ENCODE data around the gene NFYB. TPM values are rescaled to one million over a fixed set of nuclear protein-coding genes. Genes with fewer than 3 reads are reported as not detected.

Gene NFYB
- total RNA-seq (2021) (28.1 and 29.0 TPM in 2 replicates), Bru-seq, nascent RNA (percentile 86 among the genes with signal in this experiment), BruChase-seq, experiment 1, labeled RNA remaining after a 2-hour chase (percentile 84 among the genes with signal in this experiment), BruChase-seq, experiment 2, labeled RNA remaining after a 6-hour chase (percentile 79 among the genes with signal in this experiment)
- long read RNA-seq, transcript NFYB-205 (8 exons, 1,727 nt), result minor isoform, 9 of 71 reads
- long read RNA-seq, transcript NFYB-201 (8 exons, 3,512 nt), result major isoform, 42 of 71 reads
- long read RNA-seq, partial matches to known transcripts, result 4 of 71 reads
- long read RNA-seq, other reads (novel, unspliced or antisense), result 16 of 71 reads

DNA sequence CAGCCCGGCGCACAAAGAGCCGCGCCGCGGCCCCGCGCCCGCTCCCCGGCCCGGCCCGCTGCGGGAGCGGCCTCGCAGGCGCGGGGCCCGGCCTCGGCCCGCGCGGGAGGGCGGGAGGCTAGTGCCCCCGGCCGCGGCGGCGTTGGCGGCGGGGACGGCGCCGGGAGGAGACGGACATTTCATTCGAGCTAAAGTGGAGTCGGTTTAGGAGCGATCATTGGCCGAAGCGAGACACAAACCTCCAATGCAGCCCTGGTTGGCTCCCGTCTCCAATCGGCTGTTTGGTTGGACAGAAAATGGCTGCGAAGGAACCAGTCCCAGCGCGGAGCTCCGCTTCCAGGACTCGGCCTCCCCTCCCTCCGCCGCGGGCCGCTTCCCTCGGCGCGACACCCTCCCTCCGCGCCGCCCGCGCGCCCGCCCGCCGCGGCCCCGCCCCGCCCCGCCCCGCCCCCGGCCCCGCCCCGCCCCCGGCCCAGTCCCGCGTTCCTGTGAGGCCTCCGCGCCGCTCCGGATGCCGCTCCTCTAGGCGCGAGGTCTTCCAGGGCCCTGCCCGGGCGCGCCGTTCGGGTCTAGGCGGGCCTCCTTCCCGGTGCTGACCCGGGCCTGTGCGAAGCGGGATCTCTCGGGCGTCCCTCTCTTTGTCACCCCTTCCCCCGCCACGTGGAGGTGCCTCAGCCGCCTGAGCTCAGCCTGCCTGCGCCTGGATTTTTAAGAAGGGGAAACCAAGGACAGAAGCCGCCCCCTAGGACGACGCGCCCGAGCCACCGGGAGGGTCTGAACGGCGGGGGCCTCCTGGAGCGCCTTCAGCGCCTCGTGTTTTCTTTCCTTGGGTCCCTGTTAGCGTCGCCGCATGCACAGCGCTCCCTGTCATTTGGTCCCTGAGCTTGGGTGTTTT is at the start of gene NFYB:
NFYB (minus strand) TSS at position 309 of the 895 bp plus-strand sequence. CDS start 2,757 bp downstream, outside the sequence.
- peaks cover 23% of the 10 kb centered on the region for H3K4me1 ChIP-seq (ENCODE audit: insufficient read depth, low read length, poor library complexity, severe bottlenecking)
- H3K36me3 ChIP-seq (ENCODE audit: insufficient read depth, low read length, poor library complexity, severe bottlenecking), result peaks cover 2% of the 10 kb centered on the region
- TSS peak; percentile 84 for BruUV-seq (replicated peaks)
- no peaks in the 10 kb centered on the region for H3K9me3 ChIP-seq (ENCODE audit: low read depth, low read length, poor library complexity, severe bottlenecking)
- H3K27ac ChIP-seq (ENCODE audit: low read depth, low read length, poor library complexity, severe bottlenecking), result peak within 1 kb of the TSS; percentile 87
- ChIA-PET CTCF (no interaction called here), POLR2A (ENCODE audit: low non-redundant PET) (interaction anchor here (0.6 to 0.9 kb wide), 3 partner anchors 169 to 208 kb away, joined by 3 to 9 read pairs (median 3); no protein-coding TSS in a partner anchor)
- intact Hi-C loops (cut with micrococcal nuclease; ENCODE audit: unreplicated experiment), result no loop called here
- TF ChIP-seq CTCF (conservative IDR thresholded peaks at IDR 0.05; ENCODE audit: low read depth, low read length), result no peak
- TF ChIP-seq EZH2 (IDR thresholded peaks at IDR 0.05; ENCODE audit: borderline replicate concordance, low read depth, low read length, poor library complexity, severe bottlenecking), result no peak
- H3K27me3 ChIP-seq (replicated peaks; ENCODE audit: insufficient read depth, low read depth, low read length, poor library complexity), result no peaks in the 10 kb centered on the region
- DNase-seq (ENCODE audit: low spot score), result peak; percentile 96
- H3K4me3 ChIP-seq (ENCODE audit: low read depth, low read length, poor library complexity, severe bottlenecking), result peak within 1 kb of the TSS; percentile 81

GRCh38 chr12:104187446-104188155 is 49.6 kb upstream of the NFYB start:
- Histone ChIP-seq H3K4me3 (ENCODE audit: low read depth, low read length, poor library complexity, severe bottlenecking) (no peak overlapping the region), H3K36me3 (ENCODE audit: insufficient read depth, low read length, poor library complexity, severe bottlenecking) (no peaks in the 10 kb centered on the region), H3K9me3 (ENCODE audit: low read depth, low read length, poor library complexity, severe bottlenecking) (no peaks in the 10 kb centered on the region), H3K27ac (ENCODE audit: low read depth, low read length, poor library complexity, severe bottlenecking) (no peak overlapping the region), H3K4me1 (ENCODE audit: insufficient read depth, low read length, poor library complexity, severe bottlenecking) (no peaks in the 10 kb centered on the region), H3K27me3 (replicated peaks; ENCODE audit: insufficient read depth, low read depth, low read length, poor library complexity) (no peaks in the 10 kb centered on the region)
- POLR2A ChIA-PET (ENCODE audit: low non-redundant PET), result no interaction called here
- intact Hi-C loops (cut with micrococcal nuclease; ENCODE audit: unreplicated experiment), result no loop called here
- TF ChIP-seq EZH2 (IDR thresholded peaks at IDR 0.05; ENCODE audit: borderline replicate concordance, low read depth, low read length, poor library complexity, severe bottlenecking), result no peak
- TF ChIP-seq CTCF (conservative IDR thresholded peaks at IDR 0.05; ENCODE audit: low read depth, low read length), result no peak
- no TSS peak for BruUV-seq (replicated peaks)
- CTCF ChIA-PET, result no interaction called here
- DNase-seq (ENCODE audit: low spot score), result no peak

GRCh38 chr12:104183443-104183842 is 45.4 kb upstream of the NFYB start:
- Histone ChIP-seq H3K27ac (ENCODE audit: low read depth, low read length, poor library complexity, severe bottlenecking) (no peak overlapping the region), H3K9me3 (ENCODE audit: low read depth, low read length, poor library complexity, severe bottlenecking) (no peaks in the 10 kb centered on the region), H3K4me3 (ENCODE audit: low read depth, low read length, poor library complexity, severe bottlenecking) (no peak overlapping the region), H3K4me1 (ENCODE audit: insufficient read depth, low read length, poor library complexity, severe bottlenecking) (no peaks in the 10 kb centered on the region), H3K27me3 (replicated peaks; ENCODE audit: insufficient read depth, low read depth, low read length, poor library complexity) (no peaks in the 10 kb centered on the region), H3K36me3 (ENCODE audit: insufficient read depth, low read length, poor library complexity, severe bottlenecking) (no peaks in the 10 kb centered on the region)
- POLR2A ChIA-PET (ENCODE audit: low non-redundant PET), result no interaction called here
- TF ChIP-seq EZH2 (IDR thresholded peaks at IDR 0.05; ENCODE audit: borderline replicate concordance, low read depth, low read length, poor library complexity, severe bottlenecking) (no peak), CTCF (conservative IDR thresholded peaks at IDR 0.05; ENCODE audit: low read depth, low read length) (no peak)
- CTCF ChIA-PET, result no interaction called here
- intact Hi-C loops (cut with micrococcal nuclease; ENCODE audit: unreplicated experiment), result no loop called here
- DNase-seq (ENCODE audit: low spot score), result no peak
- no TSS peak for BruUV-seq (replicated peaks)
